ENCODE data around the gene LALBA. TPM values are rescaled to one million over a fixed set of nuclear protein-coding genes. Genes with fewer than 3 reads are reported as not detected.
A peak's percentile ranks its signal among the peaks of the same experiment; 100 is the strongest.

LALBA gene
- total and polyA plus RNA-seq, 9 of the 15 experiments (the other 6 are each of a cell fraction or from before 2014, with no cell fraction given): 0.21 TPM; not detected in 8

- TF ChIP-seq, protein P1, sequence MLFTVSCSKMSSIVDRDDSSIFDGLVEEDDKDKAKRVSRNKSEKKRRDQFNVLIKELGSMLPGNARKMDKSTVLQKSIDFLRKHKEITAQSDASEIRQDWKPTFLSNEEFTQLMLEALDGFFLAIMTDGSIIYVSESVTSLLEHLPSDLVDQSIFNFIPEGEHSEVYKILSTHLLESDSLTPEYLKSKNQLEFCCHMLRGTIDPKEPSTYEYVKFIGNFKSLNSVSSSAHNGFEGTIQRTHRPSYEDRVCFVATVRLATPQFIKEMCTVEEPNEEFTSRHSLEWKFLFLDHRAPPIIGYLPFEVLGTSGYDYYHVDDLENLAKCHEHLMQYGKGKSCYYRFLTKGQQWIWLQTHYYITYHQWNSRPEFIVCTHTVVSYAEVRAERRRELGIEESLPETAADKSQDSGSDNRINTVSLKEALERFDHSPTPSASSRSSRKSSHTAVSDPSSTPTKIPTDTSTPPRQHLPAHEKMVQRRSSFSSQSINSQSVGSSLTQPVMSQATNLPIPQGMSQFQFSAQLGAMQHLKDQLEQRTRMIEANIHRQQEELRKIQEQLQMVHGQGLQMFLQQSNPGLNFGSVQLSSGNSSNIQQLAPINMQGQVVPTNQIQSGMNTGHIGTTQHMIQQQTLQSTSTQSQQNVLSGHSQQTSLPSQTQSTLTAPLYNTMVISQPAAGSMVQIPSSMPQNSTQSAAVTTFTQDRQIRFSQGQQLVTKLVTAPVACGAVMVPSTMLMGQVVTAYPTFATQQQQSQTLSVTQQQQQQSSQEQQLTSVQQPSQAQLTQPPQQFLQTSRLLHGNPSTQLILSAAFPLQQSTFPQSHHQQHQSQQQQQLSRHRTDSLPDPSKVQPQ (CRISPR knock-in tag; IDR thresholded peaks at IDR 0.05; ENCODE audit: borderline replicate concordance): no peak
- no peak for TF ChIP-seq NR3C1 (CRISPR knock-in tag; IDR thresholded peaks at IDR 0.05)
- no peak for TF ChIP-seq HDGF (IDR thresholded peaks at IDR 0.05)
- no peak for TF ChIP-seq ZNF324 (CRISPR knock-in tag; IDR thresholded peaks at IDR 0.05)
- no peak for TF ChIP-seq THRAP3 (IDR thresholded peaks at IDR 0.05; ENCODE audit: borderline replicate concordance)
- 0 out of 2 replicates have a peak, but pooled peaks have one; percentile 7 for TF ChIP-seq MAFK (IDR thresholded peaks at IDR 0.05; ENCODE audit: low read length)
- no peak for TF ChIP-seq FOXJ3 (CRISPR knock-in tag; IDR thresholded peaks at IDR 0.05)
- TF ChIP-seq CHD1 (IDR thresholded peaks at IDR 0.05; ENCODE audit: low read length): no peak
- TF ChIP-seq KDM1A (IDR thresholded peaks at IDR 0.05): no peak
- TF ChIP-seq CHD4 (IDR thresholded peaks at IDR 0.05; ENCODE audit: insufficient read depth, insufficient replicate concordance, low read depth, low read length, poor library complexity, severe bottlenecking): no peak
Measured at GRCh38 chr12:48618541-48618940, 48.7 kb upstream of the LALBA start (continued).
